ENCODE measurements around the gene CSNK1D.

The CSNK1D gene

DNA sequence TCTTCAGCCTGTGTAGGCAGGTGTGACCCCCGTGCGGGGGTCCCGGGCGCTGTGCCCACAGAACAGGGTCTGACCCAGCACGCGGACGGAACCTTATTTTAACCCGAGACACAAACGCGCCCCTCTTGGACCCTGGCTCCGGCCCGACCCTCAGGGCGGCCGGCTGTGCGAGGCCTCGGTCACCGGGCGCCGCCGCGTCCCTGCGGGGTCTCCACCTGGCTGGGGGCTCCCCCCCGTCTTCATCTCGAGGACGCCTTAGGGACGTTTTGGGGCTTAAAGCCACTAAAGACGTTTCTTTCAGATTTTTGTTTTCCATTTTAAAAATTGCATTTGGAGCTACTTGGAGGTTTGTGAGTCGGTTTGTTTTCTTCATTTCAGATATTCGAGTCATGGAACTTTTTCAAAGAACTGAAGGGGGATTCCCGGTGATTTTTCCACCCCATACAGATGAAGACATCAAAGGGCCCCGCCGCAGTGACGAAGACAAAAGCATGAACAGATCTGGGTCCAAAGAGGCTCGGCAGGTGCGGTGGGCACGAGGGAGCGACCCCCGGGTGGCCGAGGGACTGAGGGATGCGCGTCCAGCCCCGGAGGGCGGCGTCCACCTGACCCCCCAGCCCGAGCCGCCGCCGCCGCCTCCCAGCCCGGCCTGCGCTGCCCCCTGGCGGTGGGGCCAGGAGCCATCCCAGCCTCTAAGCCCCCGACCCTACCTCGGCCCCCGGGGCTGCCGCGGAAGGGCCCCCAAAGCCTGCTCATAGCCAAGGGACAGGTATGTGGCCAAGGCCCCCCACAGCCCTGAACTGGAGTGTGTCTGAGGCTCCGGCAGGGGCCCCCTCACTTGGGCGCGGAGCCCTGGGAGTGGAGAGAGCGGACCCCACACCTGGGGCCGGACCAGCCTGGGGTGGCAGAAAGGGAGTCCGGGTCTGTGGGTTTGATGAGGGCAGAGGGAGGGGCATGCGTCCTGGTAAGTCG, 47.7 kb upstream of the CSNK1D start:
- Histone ChIP-seq H3K9me3 (ENCODE audit: control insufficient read depth, insufficient read depth, low read depth, low read length) (no peaks in the 10 kb centered on the region), H3K36me3 (ENCODE audit: control insufficient read depth in 2 of 2, insufficient read depth in 1 of 2, low read length in 2 of 2) (no peaks in the 10 kb centered on the region), H3K4me1 (ENCODE audit: control insufficient read depth, insufficient read depth, low read length) (no peaks in the 10 kb centered on the region; the same call in 1 of the 2 replicates), H3K27ac (ENCODE audit: extremely low read depth, low read depth, low read length) (no peak overlapping the region), H3K4me3 (ENCODE audit: low read depth, low read length) (no peak overlapping the region)
- ChIA-PET CTCF (interaction anchor here (0.6 to 2.8 kb wide), 23 partner anchors 9 to 166 kb away, joined by 3 to 27 read pairs (median 4); no protein-coding TSS in a partner anchor), POLR2A (interaction anchor here (0.8 to 1.2 kb wide), 2 partner anchors 29 to 48 kb away, joined by 3 to 4 read pairs; partner anchors contain the start of gene CSNK1D)
- TF ChIP-seq, protein P1, sequence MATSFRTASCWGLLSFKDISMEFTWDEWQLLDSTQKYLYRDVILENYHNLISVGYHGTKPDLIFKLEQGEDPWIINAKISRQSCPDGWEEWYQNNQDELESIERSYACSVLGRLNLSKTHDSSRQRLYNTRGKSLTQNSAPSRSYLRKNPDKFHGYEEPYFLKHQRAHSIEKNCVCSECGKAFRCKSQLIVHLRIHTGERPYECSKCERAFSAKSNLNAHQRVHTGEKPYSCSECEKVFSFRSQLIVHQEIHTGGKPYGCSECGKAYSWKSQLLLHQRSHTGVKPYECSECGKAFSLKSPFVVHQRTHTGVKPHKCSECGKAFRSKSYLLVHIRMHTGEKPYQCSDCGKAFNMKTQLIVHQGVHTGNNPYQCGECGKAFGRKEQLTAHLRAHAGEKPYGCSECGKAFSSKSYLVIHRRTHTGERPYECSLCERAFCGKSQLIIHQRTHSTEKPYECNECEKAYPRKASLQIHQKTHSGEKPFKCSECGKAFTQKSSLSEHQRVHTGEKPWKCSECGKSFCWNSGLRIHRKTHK (tag by site-specific recombination; IDR thresholded peaks at IDR 0.05): no peak
- no peak for TF ChIP-seq ZNF169 (tag by site-specific recombination; IDR thresholded peaks at IDR 0.05)
- TF ChIP-seq ZNF175 (tag by site-specific recombination; IDR thresholded peaks at IDR 0.05): no peak
- TF ChIP-seq ZNF2 (tag by site-specific recombination; IDR thresholded peaks at IDR 0.05): 0 out of 2 replicates have a peak, but pooled peaks have one; percentile 26
- no peak for TF ChIP-seq ZNF830 (tag by site-specific recombination; IDR thresholded peaks at IDR 0.05; ENCODE audit: low read depth)
- TF ChIP-seq ZNF558 (tag by site-specific recombination; IDR thresholded peaks at IDR 0.05): no peak
- TF ChIP-seq, protein P2, sequence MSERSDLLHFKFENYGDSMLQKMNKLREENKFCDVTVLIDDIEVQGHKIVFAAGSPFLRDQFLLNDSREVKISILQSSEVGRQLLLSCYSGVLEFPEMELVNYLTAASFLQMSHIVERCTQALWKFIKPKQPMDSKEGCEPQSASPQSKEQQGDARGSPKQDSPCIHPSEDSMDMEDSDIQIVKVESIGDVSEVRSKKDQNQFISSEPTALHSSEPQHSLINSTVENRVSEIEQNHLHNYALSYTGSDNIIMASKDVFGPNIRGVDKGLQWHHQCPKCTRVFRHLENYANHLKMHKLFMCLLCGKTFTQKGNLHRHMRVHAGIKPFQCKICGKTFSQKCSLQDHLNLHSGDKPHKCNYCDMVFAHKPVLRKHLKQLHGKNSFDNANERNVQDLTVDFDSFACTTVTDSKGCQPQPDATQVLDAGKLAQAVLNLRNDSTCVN (tag by site-specific recombination; optimal IDR thresholded peaks at IDR 0.05): peak; percentile 25
- TF ChIP-seq MZF1 (tag by site-specific recombination; IDR thresholded peaks at IDR 0.05; ENCODE audit: borderline replicate concordance): no peak
- TF ChIP-seq, protein P3, sequence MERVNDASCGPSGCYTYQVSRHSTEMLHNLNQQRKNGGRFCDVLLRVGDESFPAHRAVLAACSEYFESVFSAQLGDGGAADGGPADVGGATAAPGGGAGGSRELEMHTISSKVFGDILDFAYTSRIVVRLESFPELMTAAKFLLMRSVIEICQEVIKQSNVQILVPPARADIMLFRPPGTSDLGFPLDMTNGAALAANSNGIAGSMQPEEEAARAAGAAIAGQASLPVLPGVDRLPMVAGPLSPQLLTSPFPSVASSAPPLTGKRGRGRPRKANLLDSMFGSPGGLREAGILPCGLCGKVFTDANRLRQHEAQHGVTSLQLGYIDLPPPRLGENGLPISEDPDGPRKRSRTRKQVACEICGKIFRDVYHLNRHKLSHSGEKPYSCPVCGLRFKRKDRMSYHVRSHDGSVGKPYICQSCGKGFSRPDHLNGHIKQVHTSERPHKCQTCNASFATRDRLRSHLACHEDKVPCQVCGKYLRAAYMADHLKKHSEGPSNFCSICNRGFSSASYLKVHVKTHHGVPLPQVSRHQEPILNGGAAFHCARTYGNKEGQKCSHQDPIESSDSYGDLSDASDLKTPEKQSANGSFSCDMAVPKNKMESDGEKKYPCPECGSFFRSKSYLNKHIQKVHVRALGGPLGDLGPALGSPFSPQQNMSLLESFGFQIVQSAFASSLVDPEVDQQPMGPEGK (tag by site-specific recombination; IDR thresholded peaks at IDR 0.05): peak; percentile 75
- no peak for TF ChIP-seq ZBTB8A (tag by site-specific recombination; IDR thresholded peaks at IDR 0.05)
- TF ChIP-seq ZNF335 (tag by site-specific recombination; conservative IDR thresholded peaks at IDR 0.05): no peak
- TF ChIP-seq, protein P4, sequence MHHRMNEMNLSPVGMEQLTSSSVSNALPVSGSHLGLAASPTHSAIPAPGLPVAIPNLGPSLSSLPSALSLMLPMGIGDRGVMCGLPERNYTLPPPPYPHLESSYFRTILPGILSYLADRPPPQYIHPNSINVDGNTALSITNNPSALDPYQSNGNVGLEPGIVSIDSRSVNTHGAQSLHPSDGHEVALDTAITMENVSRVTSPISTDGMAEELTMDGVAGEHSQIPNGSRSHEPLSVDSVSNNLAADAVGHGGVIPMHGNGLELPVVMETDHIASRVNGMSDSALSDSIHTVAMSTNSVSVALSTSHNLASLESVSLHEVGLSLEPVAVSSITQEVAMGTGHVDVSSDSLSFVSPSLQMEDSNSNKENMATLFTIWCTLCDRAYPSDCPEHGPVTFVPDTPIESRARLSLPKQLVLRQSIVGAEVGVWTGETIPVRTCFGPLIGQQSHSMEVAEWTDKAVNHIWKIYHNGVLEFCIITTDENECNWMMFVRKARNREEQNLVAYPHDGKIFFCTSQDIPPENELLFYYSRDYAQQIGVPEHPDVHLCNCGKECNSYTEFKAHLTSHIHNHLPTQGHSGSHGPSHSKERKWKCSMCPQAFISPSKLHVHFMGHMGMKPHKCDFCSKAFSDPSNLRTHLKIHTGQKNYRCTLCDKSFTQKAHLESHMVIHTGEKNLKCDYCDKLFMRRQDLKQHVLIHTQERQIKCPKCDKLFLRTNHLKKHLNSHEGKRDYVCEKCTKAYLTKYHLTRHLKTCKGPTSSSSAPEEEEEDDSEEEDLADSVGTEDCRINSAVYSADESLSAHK (tag by site-specific recombination; IDR thresholded peaks at IDR 0.05): no peak
- TF ChIP-seq ZNF223 (tag by site-specific recombination; IDR thresholded peaks at IDR 0.05): no peak
- no peak for TF ChIP-seq ZNF596 (tag by site-specific recombination; IDR thresholded peaks at IDR 0.05)
- 0 out of 2 replicates have a peak, but pooled peaks have one; percentile 45 for TF ChIP-seq ZSCAN30 (tag by site-specific recombination; IDR thresholded peaks at IDR 0.05)
- TF ChIP-seq, protein P5, sequence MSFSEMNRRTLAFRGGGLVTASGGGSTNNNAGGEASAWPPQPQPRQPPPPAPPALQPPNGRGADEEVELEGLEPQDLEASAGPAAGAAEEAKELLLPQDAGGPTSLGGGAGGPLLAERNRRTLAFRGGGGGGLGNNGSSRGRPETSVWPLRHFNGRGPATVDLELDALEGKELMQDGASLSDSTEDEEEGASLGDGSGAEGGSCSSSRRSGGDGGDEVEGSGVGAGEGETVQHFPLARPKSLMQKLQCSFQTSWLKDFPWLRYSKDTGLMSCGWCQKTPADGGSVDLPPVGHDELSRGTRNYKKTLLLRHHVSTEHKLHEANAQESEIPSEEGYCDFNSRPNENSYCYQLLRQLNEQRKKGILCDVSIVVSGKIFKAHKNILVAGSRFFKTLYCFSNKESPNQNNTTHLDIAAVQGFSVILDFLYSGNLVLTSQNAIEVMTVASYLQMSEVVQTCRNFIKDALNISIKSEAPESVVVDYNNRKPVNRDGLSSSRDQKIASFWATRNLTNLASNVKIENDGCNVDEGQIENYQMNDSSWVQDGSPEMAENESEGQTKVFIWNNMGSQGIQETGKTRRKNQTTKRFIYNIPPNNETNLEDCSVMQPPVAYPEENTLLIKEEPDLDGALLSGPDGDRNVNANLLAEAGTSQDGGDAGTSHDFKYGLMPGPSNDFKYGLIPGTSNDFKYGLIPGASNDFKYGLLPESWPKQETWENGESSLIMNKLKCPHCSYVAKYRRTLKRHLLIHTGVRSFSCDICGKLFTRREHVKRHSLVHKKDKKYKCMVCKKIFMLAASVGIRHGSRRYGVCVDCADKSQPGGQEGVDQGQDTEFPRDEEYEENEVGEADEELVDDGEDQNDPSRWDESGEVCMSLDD (tag by site-specific recombination; IDR thresholded peaks at IDR 0.05): 0 out of 2 replicates have a peak, but pooled peaks have one; percentile 39
- no peak for TF ChIP-seq ZNF16 (tag by site-specific recombination; IDR thresholded peaks at IDR 0.05; ENCODE audit: low read depth)
- TF ChIP-seq, protein P6, sequence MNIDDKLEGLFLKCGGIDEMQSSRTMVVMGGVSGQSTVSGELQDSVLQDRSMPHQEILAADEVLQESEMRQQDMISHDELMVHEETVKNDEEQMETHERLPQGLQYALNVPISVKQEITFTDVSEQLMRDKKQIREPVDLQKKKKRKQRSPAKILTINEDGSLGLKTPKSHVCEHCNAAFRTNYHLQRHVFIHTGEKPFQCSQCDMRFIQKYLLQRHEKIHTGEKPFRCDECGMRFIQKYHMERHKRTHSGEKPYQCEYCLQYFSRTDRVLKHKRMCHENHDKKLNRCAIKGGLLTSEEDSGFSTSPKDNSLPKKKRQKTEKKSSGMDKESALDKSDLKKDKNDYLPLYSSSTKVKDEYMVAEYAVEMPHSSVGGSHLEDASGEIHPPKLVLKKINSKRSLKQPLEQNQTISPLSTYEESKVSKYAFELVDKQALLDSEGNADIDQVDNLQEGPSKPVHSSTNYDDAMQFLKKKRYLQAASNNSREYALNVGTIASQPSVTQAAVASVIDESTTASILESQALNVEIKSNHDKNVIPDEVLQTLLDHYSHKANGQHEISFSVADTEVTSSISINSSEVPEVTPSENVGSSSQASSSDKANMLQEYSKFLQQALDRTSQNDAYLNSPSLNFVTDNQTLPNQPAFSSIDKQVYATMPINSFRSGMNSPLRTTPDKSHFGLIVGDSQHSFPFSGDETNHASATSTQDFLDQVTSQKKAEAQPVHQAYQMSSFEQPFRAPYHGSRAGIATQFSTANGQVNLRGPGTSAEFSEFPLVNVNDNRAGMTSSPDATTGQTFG (tag by site-specific recombination; IDR thresholded peaks at IDR 0.05; ENCODE audit: borderline replicate concordance): no peak
- peak; percentile 48; the same call in 1 of the 2 replicates for TF ChIP-seq ZFP69B (tag by site-specific recombination; IDR thresholded peaks at IDR 0.05)
- no peak for TF ChIP-seq ZNF660 (tag by site-specific recombination; IDR thresholded peaks at IDR 0.05)
- no peak for TF ChIP-seq ZBTB48 (tag by site-specific recombination; IDR thresholded peaks at IDR 0.05)
- TF ChIP-seq ZNF629 (tag by site-specific recombination; IDR thresholded peaks at IDR 0.05): no peak
- TF ChIP-seq WT1 (tag by site-specific recombination; IDR thresholded peaks at IDR 0.05): no peak
- no peak for TF ChIP-seq ZNF221 (tag by site-specific recombination; IDR thresholded peaks at IDR 0.05; ENCODE audit: borderline replicate concordance)
